Amygdala (tissue), 56 donors: ENCODE data around the gene LCNL1.
A peak's percentile ranks its signal among the peaks of the same experiment; 100 is the strongest.
"Not testable (repeated sequence)": the region's sequence is repeated elsewhere in the genome, so short reads cannot be mapped to it uniquely, and the experiment has no call there.

Experiments used
- DNase-seq, 56 donors: peaks; one replicate each; lab custom pipeline; 2025; lab: John Stamatoyannopoulos, UW

The LCNL1 gene

GRCh38 chr9:137032858-137033257 is 50.1 kb downstream of the LCNL1 start:
- DNase-seq: no peak

DNA sequence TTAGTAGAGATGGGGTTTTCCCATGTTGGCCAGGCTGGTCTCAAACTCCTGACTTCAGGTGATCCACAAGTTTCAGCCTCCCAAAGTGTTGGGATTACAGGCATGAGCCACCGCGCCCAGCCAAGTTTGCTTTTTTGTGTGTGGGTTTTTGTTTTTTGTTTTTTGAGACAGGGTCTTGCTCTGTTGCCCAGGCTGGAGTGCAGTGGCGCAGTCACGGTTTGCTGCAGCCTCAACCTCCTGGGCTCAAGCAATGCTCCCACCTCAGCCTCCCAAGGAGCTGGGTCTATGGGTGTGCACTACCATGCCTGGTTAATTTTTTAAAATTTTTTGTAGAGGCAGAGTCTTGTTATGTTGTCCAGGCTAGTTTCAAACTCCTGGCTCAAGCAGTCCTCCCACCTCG is 50.7 kb downstream of the LCNL1 start:
- DNase-seq: not testable (repeated sequence)

DNA sequence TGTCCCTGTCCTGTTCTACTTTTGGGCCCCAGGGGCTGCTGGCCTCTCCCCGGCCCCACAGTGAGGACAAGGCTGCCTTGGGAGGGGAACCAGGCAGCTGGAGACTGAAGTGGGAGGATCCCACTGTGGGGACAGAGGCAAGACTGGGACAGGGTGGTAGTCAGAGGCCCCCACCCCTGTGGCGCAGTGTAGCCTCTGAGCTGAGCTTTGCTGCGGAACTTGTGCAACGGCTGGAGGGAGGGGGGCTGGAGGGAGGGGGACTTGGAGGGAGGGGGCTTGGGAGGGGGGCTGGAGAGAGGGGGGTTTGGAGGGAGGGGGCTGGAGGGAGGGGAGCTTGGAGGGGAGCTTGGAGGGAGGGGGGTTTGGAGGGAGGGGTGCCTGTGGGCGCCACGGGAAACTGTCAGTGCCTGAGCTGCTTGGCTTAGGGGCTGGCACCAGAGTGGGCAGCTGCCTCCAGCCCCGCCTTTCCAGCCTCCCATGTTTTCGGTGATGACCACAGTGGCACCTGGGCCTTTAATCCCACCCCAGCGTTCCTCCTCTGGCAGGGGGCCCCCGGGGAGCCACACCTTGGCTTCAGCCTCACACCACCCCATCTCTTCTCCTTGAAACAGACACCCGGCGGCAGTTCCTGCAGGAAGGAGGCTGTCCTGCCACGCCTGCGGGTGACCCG is 51.4 kb downstream of the LCNL1 start:
- DNase-seq: peak in 1 of 56 donors; percentile 48

- peak in 54 of 56 donors; percentile 29 to 88 (median 74) for DNase-seq
Observed at GRCh38 chr9:137034709-137035506, 52.1 kb downstream of the LCNL1 start.
